Transverse colon (tissue), 4 donors: ENCODE results near the gene MPHOSPH9.

Experiments
- CTCF ChIP-seq, 5 experiments: fragments of 200-600 bp in 3 of 5; fragments of 450-650 bp in 2 of 5; sonication (generic) in 3 of 5; IDR thresholded peaks; 1 replicate in 2 of 5; 2 replicates in 3 of 5; pipeline ENCODE4 v1.5.1; 2016 to 2017; ENCODE audit warnings: antibody characterized with exemption in 5 of 5, inconsistent platforms in 3 of 5, mild to moderate bottlenecking in 2 of 5, moderate library complexity in 1 of 5
- EP300 ChIP-seq: sonication (generic); formaldehyde crosslinking; IDR thresholded peaks from one replicate; pipeline ENCODE4 v1.6.1; 2017; ENCODE audit warnings: antibody characterized with exemption, low read depth
- POLR2A ChIP-seq: fragments of 450-650 bp; IDR thresholded peaks from one replicate; pipeline ENCODE4 v1.6.1; 2016; ENCODE audit warnings: antibody characterized with exemption, mild to moderate bottlenecking, moderate library complexity
- POLR2AphosphoS5 ChIP-seq, 3 donors: sonication (generic); formaldehyde crosslinking; IDR thresholded peaks; one replicate each; pipeline ENCODE4 v1.6.1; 2016; ENCODE audit warnings: antibody characterized with exemption in 3 of 3

- TF ChIP-seq EP300 (no peak), CTCF (IDR thresholded peaks at IDR 0.05) (no peak), POLR2AphosphoS5 (IDR thresholded peaks at IDR 0.05) (no peak), POLR2A (no peak)
Measured at GRCh38 chr12:123167329-123167728, 65.6 kb downstream of the MPHOSPH9 start.
